ENCODE results near the gene MEIS3.

Gene MEIS3

DNA sequence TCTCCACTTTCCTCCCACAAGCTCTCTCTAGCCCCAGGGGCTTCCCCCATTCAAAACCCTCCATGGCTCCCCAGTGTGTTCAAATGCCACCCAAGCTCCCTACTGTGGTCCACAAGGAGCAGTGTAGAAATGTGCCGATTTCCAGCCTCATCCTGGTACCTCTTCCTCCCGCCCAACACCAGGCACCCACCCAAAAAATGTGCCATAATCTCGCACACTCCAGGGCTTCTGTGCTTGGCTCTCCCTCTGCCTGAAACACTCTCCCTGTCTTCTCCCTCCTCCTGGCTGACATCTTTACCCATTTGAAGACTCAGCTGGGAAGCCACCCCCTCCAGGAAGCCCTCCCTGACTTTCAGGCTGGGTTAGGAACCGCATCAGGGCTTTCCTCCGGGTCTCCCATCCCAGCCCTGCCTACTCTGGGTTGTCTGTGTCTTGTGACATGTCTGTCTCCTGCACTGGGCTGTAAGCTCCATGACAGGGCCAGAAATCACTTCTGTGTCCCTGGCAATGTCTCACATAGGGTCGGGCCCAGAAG lies 16.6 kb upstream of the MEIS3 start:
- Histone ChIP-seq H4K8ac (ENCODE audit: low read depth, low read length) (no peak overlapping the region), H3K9ac (ENCODE audit: low read depth, low read length, poor library complexity) (no peak overlapping the region), H3K9me3 (replicated peaks in 1 of 2; ENCODE audit: control insufficient read depth in 2 of 2, insufficient read depth in 1 of 2, low read depth in 1 of 2, low read length in 2 of 2) (no peaks in the 10 kb centered on the region), H4K91ac (ENCODE audit: low read depth, low read length, poor library complexity) (no peak overlapping the region), H3K18ac (ENCODE audit: low read length) (no peak overlapping the region), H3K14ac (ENCODE audit: low read length) (no peak overlapping the region), H3K4me1 (ENCODE audit: control insufficient read depth in 2 of 2, insufficient read depth in 1 of 2, low read depth in 1 of 2, low read length in 2 of 2) (peaks cover 0 to 2% of the 10 kb centered on the region in 2 donors), H3K27me3 (ENCODE audit: control insufficient read depth in 3 of 3, insufficient read depth in 3 of 3, low read depth in 1 of 3, low read length in 3 of 3) (peaks cover 0 to 2% (median 2%) of the 10 kb centered on the region in 3 experiments), H3K23ac (ENCODE audit: low read depth, low read length, poor library complexity) (no peak overlapping the region), H2BK120ac (ENCODE audit: low read depth, low read length) (no peak overlapping the region), H3K36me3 (replicated peaks in 1 of 2; ENCODE audit: control insufficient read depth in 2 of 2, insufficient read depth in 2 of 2, low read length in 2 of 2) (no peaks in the 10 kb centered on the region), H3K27ac (replicated peaks; ENCODE audit: low read length) (no peak overlapping the region), H3K4ac (ENCODE audit: low read length) (no peak overlapping the region), H3K4me3 (ENCODE audit: low read length in 2 of 2) (no peak overlapping the region), H3K4me2 (ENCODE audit: insufficient read depth, low read length, poor library complexity, severe bottlenecking) (no peak overlapping the region), H2BK5ac (ENCODE audit: low read length) (no peak overlapping the region), H2BK15ac (ENCODE audit: low read length) (peak overlapping the region; percentile 27), H2AFZ (ENCODE audit: low read length) (no peak overlapping the region), H2AK5ac (ENCODE audit: low read depth, low read length) (peak overlapping the region; percentile 1), H3K79me1 (ENCODE audit: low read depth, low read length) (no peaks in the 10 kb centered on the region), H2BK12ac (ENCODE audit: low read length) (no peak overlapping the region)
- WGBS, 2 donors (ENCODE audit: extremely low coverage in 2 of 2, insufficient read length in 2 of 2, insufficient replicate concordance in 1 of 2), result no CpG with 5 or more reads among the region's 6 CpGs
- no peak for DNase-seq (ENCODE audit: low spot score)

DNA sequence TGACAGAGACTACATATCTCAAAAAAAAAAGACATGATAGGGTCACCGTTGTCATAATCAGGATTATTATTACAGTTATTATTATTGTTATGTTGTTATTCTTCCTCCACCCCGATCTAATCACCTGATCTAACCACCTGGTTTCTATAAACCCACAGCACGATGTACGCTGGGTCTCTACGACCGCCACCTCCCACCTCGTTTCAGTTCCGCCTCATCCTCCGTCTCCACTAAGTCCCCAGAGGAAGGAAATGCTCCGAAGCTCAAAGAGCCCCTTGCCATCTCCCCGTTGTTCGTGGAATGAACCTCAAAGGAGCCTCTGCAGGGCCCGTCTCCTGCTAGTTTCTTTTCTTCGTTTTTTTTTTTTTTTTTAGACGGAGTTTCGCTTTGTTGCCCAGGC lies 15.9 kb upstream of the MEIS3 start:
- Histone ChIP-seq H2AK5ac (ENCODE audit: low read depth, low read length) (no peak overlapping the region), H3K9ac (ENCODE audit: low read depth, low read length, poor library complexity) (no peak overlapping the region), H3K4me2 (ENCODE audit: insufficient read depth, low read length, poor library complexity, severe bottlenecking) (no peak overlapping the region), H4K8ac (ENCODE audit: low read depth, low read length) (no peak overlapping the region), H3K4ac (ENCODE audit: low read length) (no peak overlapping the region), H3K4me3 (ENCODE audit: low read length in 2 of 2) (no peak overlapping the region), H3K9me3 (replicated peaks in 1 of 2; ENCODE audit: control insufficient read depth in 2 of 2, insufficient read depth in 1 of 2, low read depth in 1 of 2, low read length in 2 of 2) (no peaks in the 10 kb centered on the region), H3K27ac (replicated peaks; ENCODE audit: low read length) (no peak overlapping the region), H3K18ac (ENCODE audit: low read length) (no peak overlapping the region), H3K4me1 (ENCODE audit: control insufficient read depth in 2 of 2, insufficient read depth in 1 of 2, low read depth in 1 of 2, low read length in 2 of 2) (peaks cover 0 to 3% of the 10 kb centered on the region in 2 donors), H4K91ac (ENCODE audit: low read depth, low read length, poor library complexity) (no peak overlapping the region), H3K79me1 (ENCODE audit: low read depth, low read length) (no peaks in the 10 kb centered on the region), H3K36me3 (replicated peaks in 1 of 2; ENCODE audit: control insufficient read depth in 2 of 2, insufficient read depth in 2 of 2, low read length in 2 of 2) (no peaks in the 10 kb centered on the region), H2AFZ (ENCODE audit: low read length) (no peak overlapping the region), H2BK15ac (ENCODE audit: low read length) (no peak overlapping the region), H3K23ac (ENCODE audit: low read depth, low read length, poor library complexity) (no peak overlapping the region), H3K14ac (ENCODE audit: low read length) (no peak overlapping the region), H3K27me3 (ENCODE audit: control insufficient read depth in 3 of 3, insufficient read depth in 3 of 3, low read depth in 1 of 3, low read length in 3 of 3) (peaks cover 0 to 9% (median 6%) of the 10 kb centered on the region in 3 experiments), H2BK12ac (ENCODE audit: low read length) (no peak overlapping the region), H2BK5ac (ENCODE audit: low read length) (no peak overlapping the region), H2BK120ac (ENCODE audit: low read depth, low read length) (no peak overlapping the region)
- no CpG with 5 or more reads among the region's 16 CpGs for WGBS, 2 donors (ENCODE audit: extremely low coverage in 2 of 2, insufficient read length in 2 of 2, insufficient replicate concordance in 1 of 2)
- DNase-seq (ENCODE audit: low spot score), result no peak

GRCh38 chr19:47434088-47434487 lies 14.8 kb upstream of the MEIS3 start:
- Histone ChIP-seq H2AK5ac (ENCODE audit: low read depth, low read length) (no peak overlapping the region), H3K4me1 (ENCODE audit: control insufficient read depth in 2 of 2, insufficient read depth in 1 of 2, low read depth in 1 of 2, low read length in 2 of 2) (peaks cover 4 to 12% of the 10 kb centered on the region in 2 donors)

DNA sequence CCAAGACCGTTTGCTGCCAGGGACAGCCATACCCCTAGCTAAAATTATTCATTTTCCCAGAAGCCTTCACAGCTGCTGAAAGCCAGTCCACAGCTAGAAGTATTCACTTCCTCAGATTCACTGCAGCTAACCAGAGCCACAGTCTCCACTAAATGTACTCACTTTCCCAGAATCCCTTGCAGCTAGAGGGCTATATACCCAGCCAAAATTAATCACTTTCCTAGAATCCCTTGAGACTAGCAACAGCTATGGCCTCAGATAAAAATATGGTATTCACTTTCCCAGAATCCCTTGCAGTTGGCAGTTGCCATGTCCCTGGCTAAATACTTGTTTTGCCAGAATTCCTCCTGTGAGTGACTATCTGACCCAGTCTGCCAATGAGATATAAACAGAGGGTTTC lies 13.8 kb upstream of the MEIS3 start:
- Histone ChIP-seq H2AFZ (ENCODE audit: low read length) (no peak overlapping the region), H4K8ac (ENCODE audit: low read depth, low read length) (no peak overlapping the region), H2BK5ac (ENCODE audit: low read length) (no peak overlapping the region), H3K4me2 (ENCODE audit: insufficient read depth, low read length, poor library complexity, severe bottlenecking) (no peak overlapping the region), H3K14ac (ENCODE audit: low read length) (no peak overlapping the region), H3K27ac (replicated peaks; ENCODE audit: low read length) (no peak overlapping the region), H3K27me3 (ENCODE audit: control insufficient read depth in 3 of 3, insufficient read depth in 3 of 3, low read depth in 1 of 3, low read length in 3 of 3) (peaks cover 5 to 27% (median 9%) of the 10 kb centered on the region in 3 experiments), H3K18ac (ENCODE audit: low read length) (no peak overlapping the region), H3K4me3 (ENCODE audit: low read length in 2 of 2) (no peak overlapping the region), H2AK5ac (ENCODE audit: low read depth, low read length) (no peak overlapping the region), H2BK120ac (ENCODE audit: low read depth, low read length) (no peak overlapping the region), H4K91ac (ENCODE audit: low read depth, low read length, poor library complexity) (no peak overlapping the region), H2BK12ac (ENCODE audit: low read length) (no peak overlapping the region), H3K9me3 (replicated peaks in 1 of 2; ENCODE audit: control insufficient read depth in 2 of 2, insufficient read depth in 1 of 2, low read depth in 1 of 2, low read length in 2 of 2) (no peaks in the 10 kb centered on the region), H3K9ac (ENCODE audit: low read depth, low read length, poor library complexity) (no peak overlapping the region), H3K4me1 (ENCODE audit: control insufficient read depth in 2 of 2, insufficient read depth in 1 of 2, low read depth in 1 of 2, low read length in 2 of 2) (peaks cover 9 to 16% of the 10 kb centered on the region in 2 donors), H3K23ac (ENCODE audit: low read depth, low read length, poor library complexity) (no peak overlapping the region), H3K36me3 (replicated peaks in 1 of 2; ENCODE audit: control insufficient read depth in 2 of 2, insufficient read depth in 2 of 2, low read length in 2 of 2) (no peaks in the 10 kb centered on the region), H3K79me1 (ENCODE audit: low read depth, low read length) (no peaks in the 10 kb centered on the region), H3K4ac (ENCODE audit: low read length) (no peak overlapping the region), H2BK15ac (ENCODE audit: low read length) (no peak overlapping the region)
- DNase-seq (ENCODE audit: low spot score), result no peak
- no CpG with 5 or more reads among the region's 1 CpG for WGBS, 2 donors (ENCODE audit: extremely low coverage in 2 of 2, insufficient read length in 2 of 2, insufficient replicate concordance in 1 of 2)

More at GRCh38 chr19:47434088-47434487, 14.8 kb upstream of the MEIS3 start:
- Histone ChIP-seq H3K4me3 (ENCODE audit: low read length in 2 of 2) (no peak overlapping the region), H2BK15ac (ENCODE audit: low read length) (no peak overlapping the region), H3K27ac (replicated peaks; ENCODE audit: low read length) (no peak overlapping the region), H3K9me3 (replicated peaks in 1 of 2; ENCODE audit: control insufficient read depth in 2 of 2, insufficient read depth in 1 of 2, low read depth in 1 of 2, low read length in 2 of 2) (no peaks in the 10 kb centered on the region), H4K91ac (ENCODE audit: low read depth, low read length, poor library complexity) (no peak overlapping the region), H3K27me3 (ENCODE audit: control insufficient read depth in 3 of 3, insufficient read depth in 3 of 3, low read depth in 1 of 3, low read length in 3 of 3) (peaks cover 3 to 21% (median 9%) of the 10 kb centered on the region in 3 experiments), H3K4me2 (ENCODE audit: insufficient read depth, low read length, poor library complexity, severe bottlenecking) (no peak overlapping the region), H4K8ac (ENCODE audit: low read depth, low read length) (no peak overlapping the region), H2AFZ (ENCODE audit: low read length) (no peak overlapping the region), H2BK12ac (ENCODE audit: low read length) (no peak overlapping the region), H3K36me3 (replicated peaks in 1 of 2; ENCODE audit: control insufficient read depth in 2 of 2, insufficient read depth in 2 of 2, low read length in 2 of 2) (no peaks in the 10 kb centered on the region), H3K4ac (ENCODE audit: low read length) (no peak overlapping the region), H3K18ac (ENCODE audit: low read length) (no peak overlapping the region), H3K23ac (ENCODE audit: low read depth, low read length, poor library complexity) (no peak overlapping the region), H3K79me1 (ENCODE audit: low read depth, low read length) (no peaks in the 10 kb centered on the region), H2BK120ac (ENCODE audit: low read depth, low read length) (no peak overlapping the region), H3K14ac (ENCODE audit: low read length) (no peak overlapping the region), H2BK5ac (ENCODE audit: low read length) (no peak overlapping the region), H3K9ac (ENCODE audit: low read depth, low read length, poor library complexity) (no peak overlapping the region)
- no peak for DNase-seq (ENCODE audit: low spot score)
- no CpG with 5 or more reads among the region's 7 CpGs for WGBS, 2 donors (ENCODE audit: extremely low coverage in 2 of 2, insufficient read length in 2 of 2, insufficient replicate concordance in 1 of 2)
